ENCODE data around the gene TTC23. TPM values are rescaled to one million over a fixed set of nuclear protein-coding genes. Genes with fewer than 3 reads are reported as not detected.
A peak's percentile ranks its signal among the peaks of the same experiment; 100 is the strongest.

Gene TTC23
- total RNA-seq, 2 donors from 2014 or later: 16.0 to 18.6 TPM

DNA sequence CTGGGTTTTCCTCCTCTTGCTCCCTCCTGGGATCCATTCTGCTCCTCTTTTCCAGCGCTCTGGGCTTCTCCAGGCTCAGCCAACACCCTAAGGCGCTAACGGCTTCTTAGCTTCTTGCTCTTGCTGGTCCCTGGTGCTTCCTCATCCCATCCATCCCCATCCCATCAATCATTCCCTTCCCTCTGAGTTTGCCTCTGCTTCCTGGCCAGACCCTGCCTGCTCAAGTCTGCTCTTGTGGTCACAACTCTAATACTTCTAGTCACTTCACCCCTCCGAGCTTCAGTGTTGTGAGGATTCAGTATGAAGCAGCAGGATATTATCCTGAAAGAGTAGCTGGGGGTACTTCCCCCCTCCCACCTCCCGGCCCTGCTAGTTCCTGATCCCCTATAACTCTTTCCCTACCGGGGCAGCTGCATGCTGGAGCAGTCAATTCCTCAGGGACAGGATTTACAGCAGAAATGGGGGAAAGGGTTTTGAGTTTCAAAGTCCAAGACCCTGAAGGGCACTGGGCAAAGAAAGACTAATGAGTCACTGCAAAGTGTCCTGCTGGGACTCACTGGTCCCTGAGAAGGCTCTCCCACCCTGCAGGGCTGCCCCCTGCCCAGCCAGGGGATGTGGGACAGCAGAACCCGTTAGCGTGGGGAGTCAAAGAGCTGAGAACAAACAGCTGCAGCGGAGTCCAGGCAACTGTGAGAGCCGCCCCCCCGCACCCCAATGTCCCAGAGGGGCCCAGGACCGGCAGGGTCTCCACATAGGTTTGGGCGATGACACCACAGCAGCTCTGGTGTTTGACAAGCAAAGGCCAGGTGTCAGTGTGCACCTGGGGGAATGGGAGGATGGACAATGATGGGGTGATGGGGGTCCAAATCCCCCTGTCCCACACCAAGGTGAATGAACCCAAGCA, 146.8 kb downstream of the TTC23 start:
- intact Hi-C loops (cut with DNase I, micrococcal nuclease): loop anchor here in 1 of 2 donors (5.0 to 10.0 kb wide), 2 partner anchors 62 to 110 kb away; no protein-coding TSS in a partner anchor
- ATAC-seq (no peak), DNase-seq (no peak)

DNA sequence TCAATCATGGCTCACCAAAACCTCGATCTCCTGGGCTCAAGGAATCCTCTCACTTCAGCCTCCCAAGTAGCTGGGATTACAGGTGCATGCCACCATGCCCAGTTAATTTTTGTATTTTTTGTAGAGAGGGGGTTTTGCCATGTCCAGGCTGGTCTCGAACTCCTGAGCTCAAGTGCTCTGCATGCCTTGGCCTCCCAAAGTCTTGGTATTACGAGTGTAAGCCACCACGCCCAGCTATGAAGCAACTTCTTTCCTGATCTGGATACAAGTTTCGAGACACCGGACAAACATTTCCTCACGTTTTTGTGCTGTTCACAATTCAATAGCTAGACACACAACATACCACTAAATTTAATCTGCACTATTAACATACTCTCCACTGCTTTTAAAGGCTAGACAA, 147.9 kb downstream of the TTC23 start:
- no peak for ATAC-seq
- intact Hi-C loops (cut with DNase I, micrococcal nuclease): loop anchor here in 1 of 2 donors (5.0 to 10.0 kb wide), 2 partner anchors 63 to 111 kb away; no protein-coding TSS in a partner anchor
- DNase-seq: no peak

DNA sequence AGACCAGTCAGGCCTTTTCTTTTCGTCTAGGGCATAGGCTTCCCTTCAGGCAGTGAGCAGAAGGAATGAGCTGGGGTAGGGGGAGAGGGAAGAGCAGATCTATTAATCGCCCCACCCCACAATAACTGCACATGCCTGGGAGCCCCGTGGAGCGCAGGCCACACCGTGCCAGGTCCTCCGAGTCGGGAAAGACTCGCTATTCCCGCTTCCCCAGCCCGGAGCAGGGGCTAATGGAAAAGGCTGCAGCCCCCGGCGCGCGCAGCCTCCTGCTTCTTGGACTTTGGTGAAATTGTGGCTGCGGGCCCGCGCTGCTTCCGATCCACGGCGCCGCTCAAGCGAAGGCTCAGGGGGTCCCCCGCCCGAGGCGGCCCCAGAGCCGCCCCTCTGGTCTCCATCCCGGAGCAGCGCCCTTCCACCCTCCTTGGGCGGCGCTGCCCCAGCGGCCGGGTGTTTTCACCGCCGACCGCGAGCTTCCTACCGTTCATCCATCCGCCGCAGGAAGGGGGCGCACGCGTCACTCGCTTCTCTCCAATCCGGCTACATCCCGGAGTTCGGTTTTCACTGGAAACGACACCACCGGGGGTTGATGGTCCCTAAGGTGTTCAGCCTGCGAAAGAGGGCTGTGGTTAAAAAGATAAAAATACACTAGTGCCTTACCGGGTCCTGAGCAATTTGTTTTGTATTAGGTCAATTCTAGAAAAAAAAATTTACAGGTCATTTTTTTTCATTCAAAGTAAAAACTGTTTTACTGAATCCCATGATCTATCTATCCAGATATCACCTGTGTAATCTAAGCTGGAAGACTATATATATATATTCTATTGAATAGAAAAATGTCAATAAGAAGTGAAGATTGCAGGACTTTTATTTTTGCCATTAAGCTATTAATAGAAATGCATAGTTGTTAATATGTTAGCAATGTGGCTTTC, 148.9 kb downstream of the TTC23 start:
- DNase-seq: peak; percentile 66 to 89
- intact Hi-C loops (cut with DNase I, micrococcal nuclease): loop anchor here in 1 of 2 donors (5.0 to 10.0 kb wide), 2 partner anchors 64 to 112 kb away; no protein-coding TSS in a partner anchor
- ATAC-seq: peak; percentile 60

DNA sequence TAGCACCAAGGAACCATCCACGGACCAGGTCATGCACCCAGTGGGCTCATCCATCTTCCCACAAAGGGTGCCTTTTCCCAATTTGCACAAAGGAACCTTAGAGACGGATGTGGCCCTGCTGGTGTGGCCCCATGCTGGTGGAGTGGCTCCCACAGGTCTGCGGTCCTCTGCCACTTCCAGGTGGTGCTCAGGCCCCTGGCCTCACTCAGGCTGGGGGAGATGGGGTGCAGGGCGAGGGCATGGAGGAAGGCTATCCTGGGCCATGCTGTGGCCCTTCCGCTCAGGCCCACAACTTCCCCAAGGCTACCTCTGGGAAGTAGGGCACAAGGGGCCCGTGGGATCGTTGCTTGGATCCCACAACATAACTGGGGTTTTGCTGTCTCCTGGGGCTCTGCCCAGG, 149.7 kb downstream of the TTC23 start:
- no peak for DNase-seq
- intact Hi-C loops (cut with DNase I, micrococcal nuclease): loop anchor here in 1 of 2 donors (5.0 to 10.0 kb wide), 2 partner anchors 65 to 113 kb away; no protein-coding TSS in a partner anchor
- ATAC-seq: no peak

DNA sequence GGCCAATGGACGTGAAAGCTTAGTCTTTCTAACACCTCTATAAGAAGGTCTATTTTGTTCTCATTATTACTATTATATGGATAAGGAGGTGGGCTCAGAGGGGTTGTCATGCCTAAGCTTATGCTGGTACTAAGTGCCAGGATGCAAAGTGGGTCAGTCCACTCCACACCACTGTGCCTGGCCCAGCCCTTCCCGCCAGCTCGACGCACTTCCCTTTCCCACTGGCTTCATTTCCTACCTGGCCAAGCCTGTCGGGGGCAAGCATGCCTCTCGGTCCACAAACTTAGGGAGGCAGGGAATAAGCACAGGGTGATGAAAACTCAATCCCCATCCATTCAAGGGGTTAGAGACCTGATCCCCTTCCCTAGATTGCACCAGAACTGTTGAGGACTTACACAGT, 150.4 kb downstream of the TTC23 start:
- DNase-seq (no peak), ATAC-seq (no peak)
- intact Hi-C loops (cut with DNase I, micrococcal nuclease): no loop called here

DNA sequence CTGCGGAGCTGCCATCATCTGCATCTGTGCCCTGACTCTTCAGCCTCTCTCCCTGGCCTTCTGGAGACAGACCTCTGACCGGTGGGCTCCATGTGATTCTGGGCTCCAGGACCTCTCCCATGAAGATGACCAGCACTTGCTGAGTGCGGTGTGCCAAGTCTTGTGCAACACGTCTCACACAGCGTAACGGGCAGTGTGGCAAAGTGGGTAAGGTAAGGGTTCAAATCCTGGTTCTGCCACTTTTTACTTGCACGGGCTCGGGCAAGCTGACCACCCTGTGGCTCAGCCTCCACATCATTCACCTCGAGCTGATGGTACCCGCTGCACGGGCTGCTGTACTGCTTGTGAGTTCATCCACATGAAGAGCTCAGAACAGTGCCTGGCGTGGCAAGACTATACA, 151.0 kb downstream of the TTC23 start:
- intact Hi-C loops (cut with DNase I, micrococcal nuclease): no loop called here
- ATAC-seq (no peak), DNase-seq (no peak)

DNA sequence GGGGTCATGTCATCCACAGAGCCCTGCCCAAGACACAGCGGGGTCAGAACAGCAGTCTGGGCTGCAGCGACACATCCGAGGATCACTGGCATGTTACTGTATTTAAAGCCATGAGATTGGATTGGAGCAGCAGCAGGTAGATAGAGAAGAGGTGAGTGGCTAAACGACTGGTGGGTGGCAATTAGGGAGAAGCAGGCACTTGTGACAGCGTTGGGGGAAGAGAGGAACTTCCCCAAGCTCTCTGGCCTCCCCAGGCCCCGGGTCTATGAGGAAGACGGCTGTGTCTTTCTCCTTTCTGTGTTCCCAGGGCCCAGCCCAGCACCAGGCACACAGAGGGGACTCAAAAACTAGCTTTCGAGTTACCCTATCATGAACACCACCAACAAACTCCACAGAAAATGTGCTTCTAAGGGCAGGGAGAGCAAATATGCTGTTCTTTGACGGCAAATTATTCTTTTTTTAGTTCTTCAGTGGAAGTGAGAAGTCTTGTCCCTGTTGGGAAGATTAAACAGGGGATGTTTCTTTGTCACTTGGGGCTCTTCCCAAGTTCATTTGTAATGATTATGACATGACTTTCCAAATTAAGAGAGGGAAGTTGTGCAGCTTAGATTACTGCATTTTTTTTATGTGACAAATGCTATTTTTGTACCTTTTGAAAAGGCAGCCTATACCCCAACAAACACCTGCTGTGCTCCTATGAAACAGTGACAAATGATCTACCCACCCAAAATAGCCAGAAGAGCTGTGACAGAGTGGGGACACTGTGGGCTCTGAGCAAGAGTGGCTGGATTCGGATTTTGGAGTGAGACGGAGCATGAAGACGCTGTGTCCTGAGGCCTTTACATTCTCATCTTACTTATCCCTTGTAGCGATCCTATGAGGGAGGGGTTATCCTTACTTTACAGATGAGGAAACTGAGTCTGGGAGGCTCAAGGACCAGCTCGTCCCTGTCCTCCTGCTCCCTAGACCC, 151.7 kb downstream of the TTC23 start:
- DNase-seq: no peak
- intact Hi-C loops (cut with DNase I, micrococcal nuclease): no loop called here
- ATAC-seq: no peak

DNA sequence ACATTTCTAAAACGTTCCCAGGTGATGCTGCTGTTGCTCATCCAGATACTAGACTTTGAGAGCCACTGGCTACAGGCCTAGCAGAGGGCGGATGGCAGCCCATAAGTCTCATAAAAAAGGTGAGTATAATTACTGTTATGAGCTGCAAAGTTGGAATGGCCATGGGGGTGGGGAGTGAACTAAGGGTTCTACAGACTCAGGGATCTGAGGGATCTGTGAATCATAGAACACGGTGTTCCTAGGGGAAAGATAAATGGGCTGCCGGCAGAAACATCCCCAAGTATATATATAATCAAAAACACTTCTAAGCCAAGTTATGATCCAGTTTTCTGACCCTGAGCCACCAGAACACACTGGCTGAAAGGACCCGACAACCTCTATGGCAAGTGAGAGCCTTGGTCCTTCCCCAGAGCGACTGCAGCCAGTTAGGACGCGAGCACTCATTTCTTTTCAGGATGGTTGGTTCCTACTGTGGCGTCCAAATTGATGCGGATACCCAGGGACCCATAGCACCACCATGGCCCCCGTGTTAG, 152.4 kb downstream of the TTC23 start:
- DNase-seq (no peak), ATAC-seq (no peak)
- intact Hi-C loops (cut with DNase I, micrococcal nuclease): no loop called here

DNA sequence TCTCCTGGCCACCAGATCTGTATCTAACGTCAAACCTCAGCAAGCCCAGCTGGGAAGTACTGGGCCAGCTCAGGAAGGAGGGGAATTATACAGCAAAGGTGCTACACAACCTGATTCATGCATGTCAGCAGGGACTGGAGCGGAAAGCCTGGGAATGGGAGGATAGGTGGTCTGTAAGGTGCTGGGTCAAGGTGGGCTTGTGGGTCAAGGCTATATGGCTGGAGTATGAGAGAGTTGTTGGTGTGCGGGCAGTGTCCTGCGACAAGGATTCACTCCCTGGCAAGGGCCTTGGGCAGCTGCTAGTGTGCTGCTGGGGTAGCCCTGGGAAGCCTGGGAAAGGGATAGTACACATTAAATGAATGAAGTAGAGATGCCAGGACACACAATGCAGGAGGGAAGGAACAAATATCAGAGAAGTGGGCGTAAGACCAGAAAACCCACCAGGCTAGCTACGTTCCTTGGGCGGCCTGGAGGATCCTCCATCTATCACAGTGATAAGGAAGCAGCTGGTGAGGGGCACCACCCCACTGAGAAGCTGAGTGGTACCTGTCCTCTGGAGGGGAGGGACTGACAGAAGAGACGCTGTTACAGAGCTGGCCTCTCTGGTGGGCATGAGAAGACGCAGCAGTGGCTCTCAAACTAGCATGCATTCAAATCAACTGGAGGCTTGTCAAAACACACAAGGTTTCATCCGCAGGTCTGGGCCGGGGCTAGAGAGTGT, 153.0 kb downstream of the TTC23 start:
- ATAC-seq: no peak
- no peak for DNase-seq
- intact Hi-C loops (cut with DNase I, micrococcal nuclease): no loop called here

DNA sequence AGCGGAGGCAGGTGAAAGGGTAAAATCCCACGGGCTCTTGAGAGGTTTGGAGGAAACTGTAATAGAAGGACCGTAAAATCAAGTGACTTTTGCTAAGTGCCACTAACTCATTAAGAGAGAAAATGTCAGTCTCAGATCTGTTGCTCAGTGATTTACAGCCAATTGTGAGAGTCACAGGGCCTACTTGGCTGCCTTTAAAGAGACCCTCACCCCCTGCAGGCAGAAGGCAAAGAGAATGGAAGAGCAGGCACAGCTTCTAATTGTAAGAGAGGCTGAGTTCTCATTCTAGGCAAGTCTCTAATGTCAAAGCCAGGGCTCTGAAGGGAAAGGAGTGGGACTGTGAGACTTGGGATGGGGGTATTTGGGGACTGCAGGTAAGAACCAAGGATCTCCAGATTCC, 153.8 kb downstream of the TTC23 start:
- ATAC-seq (no peak), DNase-seq (no peak)
- intact Hi-C loops (cut with DNase I, micrococcal nuclease): no loop called here

DNA sequence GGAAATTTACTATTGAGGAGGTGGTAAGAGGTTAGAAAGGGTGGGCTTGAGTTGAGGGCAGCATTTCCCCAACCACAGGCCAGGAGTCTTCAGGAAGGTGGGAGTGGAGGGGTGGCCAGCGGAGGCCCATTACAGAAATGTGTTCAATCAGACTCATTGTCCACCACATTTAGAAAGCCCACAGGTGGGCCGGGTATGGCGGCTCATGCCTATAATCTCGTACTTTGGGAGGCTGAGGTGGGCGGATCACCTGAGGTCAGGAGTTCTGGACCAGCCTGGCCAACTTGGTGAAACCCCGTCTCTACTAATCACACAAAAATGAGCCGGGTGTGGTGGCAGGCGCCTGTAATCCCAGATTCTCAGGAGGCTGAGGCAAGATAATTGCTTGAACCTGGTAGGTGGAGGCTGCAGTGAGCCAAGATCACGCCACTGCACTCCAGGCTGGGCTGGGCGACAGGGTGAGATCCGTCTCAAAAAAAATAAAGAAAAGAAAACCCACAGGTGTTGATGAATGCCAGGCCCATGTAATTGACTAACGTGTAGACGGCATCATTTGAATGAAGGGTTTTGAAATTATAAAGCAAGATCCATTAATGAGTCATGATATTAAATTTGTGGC, 156.7 kb downstream of the TTC23 start:
- intact Hi-C loops (cut with DNase I, micrococcal nuclease): no loop called here
- ATAC-seq (no peak), DNase-seq (no peak)

DNA sequence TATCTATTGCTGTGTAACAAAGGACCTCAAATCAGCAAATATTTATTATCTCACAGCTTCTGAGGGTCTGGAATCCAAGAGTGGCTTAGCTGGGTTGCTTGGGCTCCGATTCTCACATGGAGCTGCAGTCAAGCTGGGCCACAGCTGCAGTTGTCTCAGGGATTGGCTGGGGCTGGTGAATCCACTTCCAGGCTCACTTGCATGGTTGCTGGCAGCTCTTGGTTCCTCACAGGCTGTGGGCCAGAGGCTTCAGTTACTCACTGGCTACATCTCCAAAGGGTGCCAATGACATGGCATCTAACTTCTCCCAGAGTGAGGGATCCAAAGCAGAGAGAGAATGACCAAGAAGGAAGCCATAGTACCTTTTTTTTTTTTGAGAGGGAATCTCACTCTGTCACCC, 158.4 kb downstream of the TTC23 start:
- ATAC-seq (no peak), DNase-seq (no peak)
- intact Hi-C loops (cut with DNase I, micrococcal nuclease): no loop called here

DNA sequence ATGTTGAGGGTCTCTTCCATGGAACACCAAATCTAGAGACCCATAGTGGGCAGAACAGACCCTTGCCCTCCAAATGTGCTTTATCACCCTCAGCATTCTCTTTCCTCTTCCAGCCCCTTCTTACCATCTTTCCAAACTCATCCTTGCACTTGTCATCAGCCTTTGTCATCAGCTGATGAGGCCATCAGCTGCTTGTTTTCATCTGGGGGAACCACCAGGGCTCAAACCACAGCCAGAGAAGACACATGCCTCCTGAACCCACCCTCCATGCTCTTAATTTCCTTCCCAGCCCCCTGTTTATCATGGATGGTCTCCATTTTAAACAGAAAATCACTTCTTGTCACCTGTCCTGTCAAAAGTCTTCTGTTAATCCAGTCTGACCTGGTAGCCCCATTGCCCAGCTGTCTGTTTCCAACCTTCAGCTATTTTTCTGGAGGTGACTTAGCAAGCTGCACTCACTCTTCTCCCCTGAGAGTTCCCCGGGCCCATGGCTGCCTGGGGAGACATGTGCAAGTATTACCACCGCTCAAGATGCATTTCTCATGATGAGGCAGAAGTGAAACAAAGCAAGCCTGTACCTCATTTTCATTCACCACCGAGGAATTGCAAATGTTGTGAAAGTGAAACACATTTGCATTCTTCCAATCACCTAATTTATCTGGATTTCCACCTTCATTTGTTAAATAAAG, 159.2 kb downstream of the TTC23 start:
- ATAC-seq (no peak), DNase-seq (no peak)
- intact Hi-C loops (cut with DNase I, micrococcal nuclease): no loop called here

DNA sequence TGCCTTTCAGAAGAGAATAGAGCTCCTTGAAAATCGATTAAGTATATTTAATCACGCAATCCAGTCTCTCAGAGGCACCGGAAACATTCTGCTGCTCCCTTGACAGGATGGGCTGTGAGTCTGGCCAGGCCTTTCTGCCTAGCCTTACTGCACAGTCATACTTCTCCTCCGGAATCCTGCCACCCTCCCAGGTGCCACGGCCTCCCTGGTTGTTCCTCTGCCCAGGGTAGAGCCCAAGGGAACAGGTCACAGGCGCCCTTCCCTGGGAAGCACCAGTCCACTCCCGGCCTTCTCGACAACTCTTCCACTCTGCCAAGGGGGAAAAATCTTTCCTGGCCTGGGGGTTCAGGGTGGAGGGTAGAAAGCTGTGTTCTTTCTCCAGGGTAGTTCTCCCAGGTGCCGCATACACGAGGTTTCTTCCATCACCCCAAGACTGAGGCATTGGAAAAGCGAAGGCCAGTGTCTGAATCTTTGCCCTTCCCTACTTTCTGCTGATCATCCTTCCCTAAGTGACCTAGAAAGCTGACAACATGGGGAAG, 161.9 kb downstream of the TTC23 start:
- ATAC-seq: no peak
- intact Hi-C loops (cut with DNase I, micrococcal nuclease): no loop called here

DNA sequence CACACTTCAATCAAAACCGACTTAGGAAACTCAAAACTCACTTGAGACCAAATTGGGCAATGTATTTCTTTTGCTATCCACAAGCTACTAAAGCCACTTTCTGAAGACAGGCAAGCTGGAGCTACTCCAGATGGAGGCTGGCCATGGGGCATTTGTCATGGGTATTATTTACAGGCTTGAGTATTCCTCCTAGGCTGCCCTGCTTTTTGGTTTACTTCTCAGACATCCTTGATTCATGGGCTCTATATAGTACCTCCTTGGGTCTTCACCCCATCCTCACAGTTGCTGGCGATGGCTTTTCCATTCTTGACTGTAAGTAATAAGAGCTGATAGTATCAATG, 163.1 kb downstream of the TTC23 start:
- intact Hi-C loops (cut with DNase I, micrococcal nuclease): no loop called here
- ATAC-seq (no peak), DNase-seq (no peak)

More for the DNA sequence above, 161.9 kb downstream of the TTC23 start:
- DNase-seq: no peak

Data from left colon (tissue), 2 donors.